ENCODE measurements around the gene CHST12. TPM values are rescaled to one million over a fixed set of nuclear protein-coding genes. Genes with fewer than 3 reads are reported as not detected.
A peak's percentile ranks its signal among the peaks of the same experiment; 100 is the strongest.

Gene CHST12
- total RNA-seq, 1 experiment from 2014 or later = 18.3 TPM

DNA sequence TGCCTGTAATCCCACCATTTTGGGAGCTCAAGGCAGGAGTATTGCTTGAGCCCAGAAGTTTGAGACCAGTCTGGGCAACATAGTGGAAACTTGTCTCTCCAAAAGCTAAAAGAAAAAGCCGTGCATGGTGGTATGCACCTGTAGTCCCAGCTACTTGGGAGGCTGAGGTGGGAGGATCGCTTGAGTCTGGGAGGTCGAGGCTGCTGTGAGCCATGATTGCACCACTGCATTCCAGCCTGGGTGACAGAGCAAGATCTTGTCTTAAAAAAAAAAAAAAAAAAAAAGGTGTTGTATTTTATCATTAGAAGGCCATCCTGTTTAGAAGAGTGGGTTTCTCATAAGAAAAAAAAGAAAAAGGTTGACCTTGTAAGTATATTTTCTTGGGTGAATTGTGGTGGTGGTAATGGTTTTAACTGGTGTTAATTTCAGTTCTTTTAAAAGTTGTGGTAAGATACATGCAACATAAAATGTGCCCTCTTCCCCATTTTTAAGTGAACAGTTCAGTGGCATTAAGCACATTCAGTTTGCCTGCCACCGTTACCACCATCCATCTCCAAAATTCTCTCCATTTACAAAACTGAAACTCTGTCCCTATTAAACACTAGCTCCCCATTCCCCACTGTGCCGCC, 38.1 kb downstream of the CHST12 start:
- CTCF ChIA-PET = interaction anchor here (0.5 to 2.7 kb wide), 3 partner anchors 10 to 26 kb away, joined by 3 to 10 read pairs (median 4); no protein-coding TSS in a partner anchor

DNA sequence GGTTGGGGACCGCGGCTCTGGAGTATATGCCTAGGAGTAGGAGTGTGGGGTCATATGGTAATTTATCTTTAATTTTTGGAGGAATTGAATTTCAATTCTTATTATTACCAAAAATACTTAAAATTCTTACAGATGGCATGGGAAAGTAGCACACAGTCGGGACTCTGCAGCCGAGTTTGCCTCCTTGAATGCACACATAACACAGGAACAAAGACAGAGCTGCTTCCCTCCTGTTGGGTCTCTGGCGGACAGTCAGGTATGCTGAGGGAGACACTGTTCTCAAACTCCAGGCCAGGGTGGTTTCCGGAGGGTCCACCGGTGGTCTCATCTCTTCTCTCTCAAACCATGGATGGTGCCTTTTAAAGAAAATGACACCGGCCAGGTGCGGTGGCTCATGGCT, 40.1 kb downstream of the CHST12 start:
- Mint-ChIP-seq H3K9me3 (peaks cover 3% of the 10 kb centered on the region; the same call in 1 of the 2 replicates), H3K36me3 (peaks cover 5% of the 10 kb centered on the region), H3K27ac (no peak overlapping the region), H3K27me3 (ENCODE audit: low read depth) (no peaks in the 10 kb centered on the region), H3K4me3 (no peak overlapping the region), H3K4me1 (no peaks in the 10 kb centered on the region)
- POLR2A ChIA-PET = no interaction called here
- TF ChIP-seq OVOL2 (CRISPR knock-in tag; IDR thresholded peaks at IDR 0.05; ENCODE audit: borderline replicate concordance) = no peak
- TF ChIP-seq ZNF671 (CRISPR knock-in tag; IDR thresholded peaks at IDR 0.05) = no peak
- no peak for TF ChIP-seq NFATC4 (CRISPR knock-in tag; IDR thresholded peaks at IDR 0.05)
- no peak for TF ChIP-seq ZNF317 (CRISPR knock-in tag; IDR thresholded peaks at IDR 0.05; ENCODE audit: borderline replicate concordance, low read depth)
- no peak for TF ChIP-seq USF1 (CRISPR knock-in tag; IDR thresholded peaks at IDR 0.05)
- no peak for TF ChIP-seq SMAD4 (CRISPR knock-in tag; IDR thresholded peaks at IDR 0.05)
- TF ChIP-seq KAT7 (CRISPR knock-in tag; IDR thresholded peaks at IDR 0.05; ENCODE audit: borderline replicate concordance) = no peak
- no peak for DNase-seq (ENCODE audit: low spot score)
- CTCF ChIA-PET = interaction anchor here (1.6 kb wide), 1 partner anchor 25 kb away, joined by 5 read pairs; no protein-coding TSS in a partner anchor
- ATAC-seq = no peak

More for the DNA sequence above, 38.1 kb downstream of the CHST12 start:
- Mint-ChIP-seq H3K27ac (peak overlapping the region; percentile 57; the same call in 1 of the 2 replicates), H3K4me3 (no peak overlapping the region), H3K36me3 (peaks cover 5% of the 10 kb centered on the region), H3K9me3 (peaks cover 3% of the 10 kb centered on the region; the same call in 1 of the 2 replicates), H3K27me3 (ENCODE audit: low read depth) (no peaks in the 10 kb centered on the region), H3K4me1 (no peaks in the 10 kb centered on the region)
- ATAC-seq (no peak), DNase-seq (ENCODE audit: low spot score) (no peak)
- POLR2A ChIA-PET = no interaction called here
- no peak for TF ChIP-seq NFATC4 (CRISPR knock-in tag; IDR thresholded peaks at IDR 0.05)
- TF ChIP-seq MAX (CRISPR knock-in tag; IDR thresholded peaks at IDR 0.05) = no peak
- TF ChIP-seq SP1 (CRISPR knock-in tag; conservative IDR thresholded peaks at IDR 0.05) = no peak
- no peak for TF ChIP-seq RELA (CRISPR knock-in tag; IDR thresholded peaks at IDR 0.05; ENCODE audit: borderline replicate concordance)
- TF ChIP-seq RORB (CRISPR knock-in tag; IDR thresholded peaks at IDR 0.05) = no peak
- TF ChIP-seq GTF2I (CRISPR knock-in tag; conservative IDR thresholded peaks at IDR 0.05) = no peak
- no peak for TF ChIP-seq ZNF138 (CRISPR knock-in tag; conservative IDR thresholded peaks at IDR 0.05)
- TF ChIP-seq ZNF219 (CRISPR knock-in tag; IDR thresholded peaks at IDR 0.05; ENCODE audit: borderline replicate concordance) = no peak
- TF ChIP-seq ARID4B (CRISPR knock-in tag; IDR thresholded peaks at IDR 0.05; ENCODE audit: borderline replicate concordance) = no peak
- no peak for TF ChIP-seq ELF4 (CRISPR knock-in tag; IDR thresholded peaks at IDR 0.05; ENCODE audit: low read depth)
- no peak for TF ChIP-seq TCF7 (CRISPR knock-in tag; IDR thresholded peaks at IDR 0.05; ENCODE audit: low read depth)
- no peak for TF ChIP-seq USF1 (CRISPR knock-in tag; IDR thresholded peaks at IDR 0.05)
- TF ChIP-seq NR3C1 (CRISPR knock-in tag; conservative IDR thresholded peaks at IDR 0.05; ENCODE audit: low read depth) = no peak
- TF ChIP-seq, protein P1, sequence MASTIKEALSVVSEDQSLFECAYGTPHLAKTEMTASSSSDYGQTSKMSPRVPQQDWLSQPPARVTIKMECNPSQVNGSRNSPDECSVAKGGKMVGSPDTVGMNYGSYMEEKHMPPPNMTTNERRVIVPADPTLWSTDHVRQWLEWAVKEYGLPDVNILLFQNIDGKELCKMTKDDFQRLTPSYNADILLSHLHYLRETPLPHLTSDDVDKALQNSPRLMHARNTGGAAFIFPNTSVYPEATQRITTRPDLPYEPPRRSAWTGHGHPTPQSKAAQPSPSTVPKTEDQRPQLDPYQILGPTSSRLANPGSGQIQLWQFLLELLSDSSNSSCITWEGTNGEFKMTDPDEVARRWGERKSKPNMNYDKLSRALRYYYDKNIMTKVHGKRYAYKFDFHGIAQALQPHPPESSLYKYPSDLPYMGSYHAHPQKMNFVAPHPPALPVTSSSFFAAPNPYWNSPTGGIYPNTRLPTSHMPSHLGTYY (CRISPR knock-in tag; IDR thresholded peaks at IDR 0.05) = no peak
- TF ChIP-seq FOXP1 (CRISPR knock-in tag; IDR thresholded peaks at IDR 0.05; ENCODE audit: borderline replicate concordance) = no peak
- TF ChIP-seq TEAD1 (CRISPR knock-in tag; IDR thresholded peaks at IDR 0.05) = no peak
- no peak for TF ChIP-seq PRRX2 (CRISPR knock-in tag; IDR thresholded peaks at IDR 0.05)
- no peak for TF ChIP-seq ZBTB21 (CRISPR knock-in tag; IDR thresholded peaks at IDR 0.05; ENCODE audit: borderline replicate concordance)

All from WTC11 (cell line).